H9 (cell line): Measurements from ENCODE around the gene CNNM3. TPM values are rescaled to one million over a fixed set of nuclear protein-coding genes. Genes with fewer than 3 reads are reported as not detected.

Source experiments
- DNase-seq: peaks from one replicate; pipeline ENCODE4 v3.0.0-alpha.2; 2017
- H2AFZ ChIP-seq: one replicate; pipeline ENCODE4 v1.6.1; 2013; ENCODE audit warnings: mild to moderate bottlenecking, low read length, control low read depth, moderate library complexity
- H2AK5ac ChIP-seq: 2 replicates; pipeline ENCODE4 v1.6.1; 2013; ENCODE audit warnings: low read length, control low read depth, mixed read lengths; ENCODE audit not compliant: insufficient read length
- H2BK120ac ChIP-seq: one replicate; pipeline ENCODE4 v1.6.1; 2013; ENCODE audit warnings: low read depth, mild to moderate bottlenecking, low read length, control low read depth, inconsistent platforms; ENCODE audit not compliant: poor library complexity, severe bottlenecking
- H2BK12ac ChIP-seq: 2 replicates; pipeline ENCODE4 v1.6.1; 2013; ENCODE audit warnings: low read length, control low read depth, mixed read lengths, low read depth; ENCODE audit not compliant: insufficient read length
- H2BK15ac ChIP-seq: 2 replicates; pipeline ENCODE4 v1.6.1; 2013; ENCODE audit warnings: low read depth, low read length, control low read depth
- H2BK20ac ChIP-seq: one replicate; pipeline ENCODE4 v1.6.1; 2013; ENCODE audit warnings: low read depth, mild to moderate bottlenecking, low read length, control low read depth, inconsistent platforms; ENCODE audit not compliant: poor library complexity, severe bottlenecking
- H2BK5ac ChIP-seq: 2 replicates; pipeline ENCODE4 v1.6.1; 2013; ENCODE audit warnings: low read length, control low read depth, mixed read lengths; ENCODE audit not compliant: insufficient read length
- H3K14ac ChIP-seq: 2 replicates; pipeline ENCODE4 v1.6.1; 2013; ENCODE audit warnings: low read length, control low read depth; ENCODE audit not compliant: insufficient read depth
- H3K18ac ChIP-seq: 2 replicates; pipeline ENCODE4 v1.6.1; 2013; ENCODE audit warnings: low read depth, mild to moderate bottlenecking, mixed read lengths, low read length, control low read depth; ENCODE audit not compliant: insufficient read length
- H3K23ac ChIP-seq: 2 replicates; pipeline ENCODE4 v1.6.1; 2013; ENCODE audit warnings: low read length, control low read depth, mixed read lengths, low read depth; ENCODE audit not compliant: insufficient read length
- H3K23me2 ChIP-seq: 2 replicates; pipeline ENCODE4 v1.6.1; 2013; ENCODE audit warnings: low read depth, mild to moderate bottlenecking, mixed read lengths, low read length, control low read depth; ENCODE audit not compliant: insufficient read length, poor library complexity, severe bottlenecking
- H3K27ac ChIP-seq: 2 replicates; pipeline ENCODE4 v1.5.1; 2013; ENCODE audit warnings: low read length, control low read depth, mixed read lengths, low read depth; ENCODE audit not compliant: insufficient read length
- H3K27me3 ChIP-seq: 2 replicates; pipeline ENCODE4 v1.6.1; 2013; ENCODE audit warnings: low read length, control low read depth, inconsistent platforms; ENCODE audit not compliant: insufficient read depth
- H3K4ac ChIP-seq: 2 replicates; pipeline ENCODE4 v1.6.1; 2013; ENCODE audit warnings: low read depth, mild to moderate bottlenecking, control low read depth, inconsistent platforms, low read length, moderate library complexity
- H3K4me1 ChIP-seq: 2 replicates; pipeline ENCODE4 v1.6.1; 2013; ENCODE audit warnings: low read length, control low read depth, inconsistent platforms; ENCODE audit not compliant: insufficient read depth
- H3K4me2 ChIP-seq: 2 replicates; pipeline ENCODE4 v1.6.1; 2013; ENCODE audit warnings: low read length, control low read depth, mixed read lengths; ENCODE audit not compliant: insufficient read length, insufficient read depth
- H3K56ac ChIP-seq: 2 replicates; pipeline ENCODE4 v1.6.1; 2013; ENCODE audit warnings: low read depth, mild to moderate bottlenecking, mixed read lengths, low read length, control low read depth; ENCODE audit not compliant: insufficient read length
- H3K79me1 ChIP-seq: 2 replicates; pipeline ENCODE4 v1.6.1; 2013; ENCODE audit warnings: low read depth, mild to moderate bottlenecking, moderate library complexity, low read length, control low read depth, inconsistent platforms; ENCODE audit not compliant: insufficient read depth, poor library complexity, severe bottlenecking
- H3K79me2 ChIP-seq: 2 replicates; pipeline ENCODE4 v1.6.1; 2013; ENCODE audit warnings: low read length, control low read depth, inconsistent platforms; ENCODE audit not compliant: insufficient read depth
- H3K9ac ChIP-seq: 2 replicates; pipeline ENCODE4 v1.6.1; 2013; ENCODE audit warnings: low read length, control low read depth, mixed read lengths; ENCODE audit not compliant: insufficient read length; ENCODE audit errors: extremely low read depth
- H3K9me3 ChIP-seq: one replicate; pipeline ENCODE4 v1.6.1; 2013; ENCODE audit warnings: low read depth, low read length, inconsistent platforms; ENCODE audit not compliant: control insufficient read depth
- H3T11ph ChIP-seq: one replicate; pipeline ENCODE4 v1.6.1; 2013; ENCODE audit warnings: mild to moderate bottlenecking, low read length, control low read depth, inconsistent platforms
- H4K20me1 ChIP-seq: one replicate; pipeline ENCODE4 v1.6.1; 2013; ENCODE audit not compliant: control insufficient read depth, insufficient read length, insufficient read depth
- H4K5ac ChIP-seq: 2 replicates; pipeline ENCODE4 v1.6.1; 2013; ENCODE audit warnings: low read depth, mild to moderate bottlenecking, mixed read lengths, low read length, control low read depth; ENCODE audit not compliant: insufficient read length
- H4K8ac ChIP-seq: replicated peaks from 2 replicates; pipeline ENCODE4 v1.6.1; 2013; ENCODE audit warnings: low read length, control low read depth, mixed read lengths, low read depth; ENCODE audit not compliant: insufficient read length
- H4K91ac ChIP-seq: 2 replicates; pipeline ENCODE4 v1.6.1; 2013; ENCODE audit warnings: low read depth, mild to moderate bottlenecking, moderate library complexity, mixed read lengths, low read length, control low read depth; ENCODE audit not compliant: insufficient read length
- H3K27ac Mint-ChIP-seq, 3 experiments: 2 replicates in 2 of 3; 3 replicates in 1 of 3; pipeline ENCODE4 v1.8.0; 2020 to 2021; ENCODE audit warnings: mixed read lengths in 3 of 3, mild to moderate bottlenecking in 1 of 3, moderate library complexity in 1 of 3
- H3K27me3 Mint-ChIP-seq: 2 replicates; pipeline ENCODE4 v1.8.0; 2021; ENCODE audit warnings: low read depth, mild to moderate bottlenecking, moderate library complexity, mixed read lengths
- H3K36me3 Mint-ChIP-seq, 3 experiments: 2 replicates in 2 of 3; 3 replicates in 1 of 3; pipeline ENCODE4 v1.8.0; 2020 to 2021; ENCODE audit warnings: low read depth in 3 of 3, mixed read lengths in 3 of 3; ENCODE audit not compliant: insufficient read depth in 1 of 3
- H3K4me1 Mint-ChIP-seq, 2 experiments: 2 replicates each; pipeline ENCODE4 v1.8.0; 2020; ENCODE audit warnings: mixed read lengths in 2 of 2
- H3K4me3 Mint-ChIP-seq, 2 experiments: 2 replicates in 1 of 2; 3 replicates in 1 of 2; pipeline ENCODE4 v1.8.0; 2020 to 2021; ENCODE audit warnings: mild to moderate bottlenecking in 2 of 2, mixed read lengths in 2 of 2, moderate library complexity in 1 of 2
- H3K9me3 Mint-ChIP-seq, 2 experiments: 2 replicates in 1 of 2; 3 replicates in 1 of 2; pipeline ENCODE4 v1.8.0; 2020; ENCODE audit warnings: mild to moderate bottlenecking in 2 of 2, mixed read lengths in 2 of 2, moderate library complexity in 1 of 2
- WGBS: extraction: QIAGEN DNeasy Blood & Tissue Kit; methylation state at CpG from one replicate; pipeline ENCODE4 v1.1.7; 2013; ENCODE audit warnings: missing lambda C conversion rate, low lambda C conversion rate, mixed read lengths; ENCODE audit not compliant: insufficient read length; ENCODE audit errors: extremely low coverage; 5-methylcytosine and 5-hydroxymethylcytosine counted together
- total RNA-seq: library from RNA; stranded (reverse); gene quantifications from 2 replicates; pipeline ENCODE4 v1.2.1, GENCODE V29; 2021
- TF ChIP-seq, protein P1 (sequence below): fragments of 200-600 bp; sonication (generic); conservative IDR thresholded peaks from 3 replicates; pipeline ENCODE4 v1.8.0; 2021; ENCODE audit warnings: antibody characterized with exemption, mild to moderate bottlenecking

CNNM3 gene
- total RNA-seq, 1 experiment from 2014 or later, result 25.0 TPM

DNA sequence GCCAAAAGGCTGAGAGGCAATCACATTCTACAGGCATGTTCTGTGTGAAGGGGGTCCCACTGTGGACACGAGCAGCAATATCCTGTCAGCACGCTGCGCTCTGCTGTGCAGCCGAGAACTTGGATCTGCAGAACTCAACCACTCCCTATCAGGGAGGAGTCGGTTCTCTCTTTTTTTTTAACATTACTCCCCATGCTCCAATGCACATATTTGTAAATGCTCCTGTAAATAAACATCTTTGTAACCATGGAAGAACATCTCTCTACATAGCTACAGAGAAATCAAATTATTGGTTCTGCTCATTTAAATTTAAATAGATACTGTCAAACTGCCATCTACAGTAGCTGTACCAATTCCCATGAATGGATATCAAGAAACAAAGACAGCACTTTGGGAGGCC is 30.8 kb downstream of the CNNM3 start:
- DNase-seq, result no peak
- no CpG with 5 or more reads among the region's 5 CpGs for WGBS
- no peak overlapping the region for H4K8ac ChIP-seq
- no peak overlapping the region for H2BK120ac ChIP-seq
- no peak overlapping the region for H3K4ac ChIP-seq
- Mint-ChIP-seq H3K9me3 (no peaks in the 10 kb centered on the region), H3K27me3 (no peaks in the 10 kb centered on the region; the same call in 1 of the 2 replicates), H3K36me3 (peaks cover 19 to 40% (median 24%) of the 10 kb centered on the region in 3 experiments; a peak in 6 of 7 replicates), H3K27ac (no peak overlapping the region), H3K4me1 (peaks cover 0 to 5% of the 10 kb centered on the region in 2 experiments; a peak in 2 of 4 replicates), H3K4me3 (no peak overlapping the region)
- no peaks in the 10 kb centered on the region for H4K20me1 ChIP-seq
- no peak overlapping the region for H2AFZ ChIP-seq
- no peak overlapping the region for H3K27ac ChIP-seq
- H3K4me1 ChIP-seq, result no peaks in the 10 kb centered on the region
- no peaks in the 10 kb centered on the region for H3K79me2 ChIP-seq
- TF ChIP-seq, protein P1, sequence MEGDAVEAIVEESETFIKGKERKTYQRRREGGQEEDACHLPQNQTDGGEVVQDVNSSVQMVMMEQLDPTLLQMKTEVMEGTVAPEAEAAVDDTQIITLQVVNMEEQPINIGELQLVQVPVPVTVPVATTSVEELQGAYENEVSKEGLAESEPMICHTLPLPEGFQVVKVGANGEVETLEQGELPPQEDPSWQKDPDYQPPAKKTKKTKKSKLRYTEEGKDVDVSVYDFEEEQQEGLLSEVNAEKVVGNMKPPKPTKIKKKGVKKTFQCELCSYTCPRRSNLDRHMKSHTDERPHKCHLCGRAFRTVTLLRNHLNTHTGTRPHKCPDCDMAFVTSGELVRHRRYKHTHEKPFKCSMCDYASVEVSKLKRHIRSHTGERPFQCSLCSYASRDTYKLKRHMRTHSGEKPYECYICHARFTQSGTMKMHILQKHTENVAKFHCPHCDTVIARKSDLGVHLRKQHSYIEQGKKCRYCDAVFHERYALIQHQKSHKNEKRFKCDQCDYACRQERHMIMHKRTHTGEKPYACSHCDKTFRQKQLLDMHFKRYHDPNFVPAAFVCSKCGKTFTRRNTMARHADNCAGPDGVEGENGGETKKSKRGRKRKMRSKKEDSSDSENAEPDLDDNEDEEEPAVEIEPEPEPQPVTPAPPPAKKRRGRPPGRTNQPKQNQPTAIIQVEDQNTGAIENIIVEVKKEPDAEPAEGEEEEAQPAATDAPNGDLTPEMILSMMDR, result no peak
- H3K4me2 ChIP-seq, result no peak overlapping the region
- no peak overlapping the region for H2BK15ac ChIP-seq
- no peak overlapping the region for H3K56ac ChIP-seq
- no peaks in the 10 kb centered on the region for H3K9me3 ChIP-seq
- H4K91ac ChIP-seq, result no peak overlapping the region
- H4K5ac ChIP-seq, result no peak overlapping the region
- no peak overlapping the region for H2AK5ac ChIP-seq
- no peaks in the 10 kb centered on the region for H3K23me2 ChIP-seq
- H2BK5ac ChIP-seq, result no peak overlapping the region
- no peak overlapping the region for H3K9ac ChIP-seq
- no peak overlapping the region for H3T11ph ChIP-seq
- no peak overlapping the region for H3K23ac ChIP-seq
- no peak overlapping the region for H3K14ac ChIP-seq
- H2BK20ac ChIP-seq, result no peak overlapping the region
- H3K18ac ChIP-seq, result no peak overlapping the region
- H3K27me3 ChIP-seq, result no peaks in the 10 kb centered on the region
- H3K79me1 ChIP-seq, result peaks cover 2% of the 10 kb centered on the region
- H2BK12ac ChIP-seq, result no peak overlapping the region
